Ovary (tissue), 9 donors: ENCODE measurements around the gene TMEM121. TPM values are rescaled to one million over a fixed set of nuclear protein-coding genes. Genes with fewer than 3 reads are reported as not detected.

Source experiments
- DNase-seq, 5 donors: peaks; one replicate each; pipeline ENCODE4 v3.0.0-alpha.2; 2019 to 2020
- H3K27ac ChIP-seq, 2 donors: fragments of 200-600 bp; one replicate each; pipeline versions ENCODE4 v1.5.1 to v1.8.0; 2019 to 2022
- H3K27me3 ChIP-seq: fragments of 200-600 bp; one replicate; pipeline ENCODE4 v1.8.0; 2022
- H3K36me3 ChIP-seq: fragments of 200-600 bp; sonication (generic); one replicate; pipeline ENCODE4 v1.5.1; 2019
- H3K4me1 ChIP-seq: one replicate; pipeline ENCODE4 v1.8.1; 2013; ENCODE audit warnings: mild to moderate bottlenecking, moderate library complexity; ENCODE audit not compliant: insufficient read depth
- H3K4me3 ChIP-seq: fragments of 200-600 bp; sonication (generic); one replicate; pipeline ENCODE4 v1.5.1; 2017
- H3K9me3 ChIP-seq, 2 donors: fragments of 200-600 bp in 1 of 2; sonication (generic) in 1 of 2; one replicate each; pipeline versions ENCODE4 v1.5.1 to v1.8.1; 2013 to 2019; ENCODE audit warnings: mild to moderate bottlenecking in 1 of 2, moderate library complexity in 1 of 2
- CTCF ChIP-seq, 3 donors: fragments of 450-650 bp in 2 of 3; fragments of 200-600 bp in 1 of 3; IDR thresholded peaks; one replicate each; pipeline versions ENCODE4 v1.5.1 to v1.8.0; 2016 to 2022; ENCODE audit warnings: antibody characterized with exemption in 3 of 3, mild to moderate bottlenecking in 1 of 3
- EP300 ChIP-seq: sonication (generic); formaldehyde crosslinking; IDR thresholded peaks from one replicate; pipeline ENCODE4 v1.6.1; 2017; ENCODE audit warnings: antibody characterized with exemption
- POLR2A ChIP-seq: fragments of 450-650 bp; IDR thresholded peaks from one replicate; pipeline ENCODE4 v1.6.1; 2017; ENCODE audit warnings: antibody characterized with exemption, mild to moderate bottlenecking, moderate library complexity
- WGBS, 3 donors: extraction: QIAGEN DNeasy Blood & Tissue Kit in 1 of 3; methylation state at CpG; one replicate each; pipeline versions ENCODE4 v1.1.5 to v1.1.7; 2013 to 2017; 5-methylcytosine and 5-hydroxymethylcytosine counted together
- intact Hi-C, 4 donors: fragments of 100-400 bp; cut with DNase I; formaldehyde crosslinking; loops; one replicate each; pipeline versions ENCODE4 v1.11.0 to v1.15.1; 2022 to 2023
- polyA plus RNA-seq, 2 donors: library from polyadenylated mRNA; stranded (reverse); fragments of 200-250 nt in 1 of 2; fragments of 350-450 nt in 1 of 2; fragmentation: Illumina TruSeq in 1 of 2; extraction: RNeasy Lipid Tissue Mini Kit (QIAGEN cat#74804) in 1 of 2; gene quantifications; one replicate each; pipeline ENCODE4 v1.2.3, GENCODE V29; 2013 to 2014
- total RNA-seq, 7 donors: library from RNA; depleted of rRNA in 2 of 7; stranded (reverse); fragments of >200 nt in 2 of 7; fragmentation: NEBNext Ultra II Directional in 3 of 7; extraction: Animal tissue kit (Norgen Biotek cat#: 25700) in 3 of 7; gene quantifications; one replicate each; pipeline versions ENCODE4 v1.1.0 to v1.2.4, GENCODE V29; 2016 to 2023
- donor health status: DM: no; HTN: no; CAD: no; lungs with moderate emphysema.
- donor health status: DM: no; HTN: no; CAD: no.
- donor health status: Bipolar disorder and iron deficiency.
- donor health status: DM: yes; HTN: yes; CAD: no.
- donor health status: DM: no; HTN: no; CAD: no.
- donor health status: DM: yes; HTN: yes; CAD: no.

Gene TMEM121
- total and polyA plus RNA-seq, 9 donors = 3.3 to 9.0 (median 4.1) TPM; not detected in 1

GRCh38 chr14:105488781-105489541 is 37.4 kb upstream of the TMEM121 start:
- Histone ChIP-seq H3K4me1 (peaks cover 4% of the 10 kb centered on the region), H3K27ac (no peak overlapping the region), H3K36me3 (no peaks in the 10 kb centered on the region), H3K4me3 (no peak overlapping the region), H3K27me3 (no peaks in the 10 kb centered on the region), H3K9me3 (no peaks in the 10 kb centered on the region)
- DNase-seq = peak in 4 of 5 donors; percentile 28 to 55 (median 42)
- WGBS, 3 donors = 55 to 63% (median 57%) methylated on average over 20 of the region's 20 CpGs
- no peak for TF ChIP-seq EP300
- no peak for TF ChIP-seq CTCF (IDR thresholded peaks at IDR 0.05)
- TF ChIP-seq POLR2A = no peak
- intact Hi-C loops = loop anchor here (2.0 to 5.0 kb wide), 4 partner anchors 107 to 187 kb away; partner anchors contain the start of gene BRF1 (in 1 of the 4)

- TF ChIP-seq POLR2A (peak; percentile 51), CTCF (IDR thresholded peaks at IDR 0.05) (peak; percentile 57 to 75 (median 73)), EP300 (no peak)
- H3K27ac ChIP-seq = peak overlapping the region; percentile 66 to 87
- peak overlapping the region; percentile 57 for H3K4me3 ChIP-seq
- no peaks in the 10 kb centered on the region for H3K27me3 ChIP-seq
- H3K9me3 ChIP-seq = no peaks in the 10 kb centered on the region
- peak; percentile 79 to 91 (median 86) for DNase-seq
- WGBS, 3 donors = 1% methylated on average over 30 to 43 of the region's 44 CpGs
- intact Hi-C loops = loop anchor here (2.0 to 10.0 kb wide), 6 partner anchors 38 to 395 kb away; partner anchors contain the start of genes BRF1 (in 1 of the 4) and TMEM121 (in 1 of the 4)
- H3K4me1 ChIP-seq = peaks cover 4% of the 10 kb centered on the region
- H3K36me3 ChIP-seq = no peaks in the 10 kb centered on the region
Observed at GRCh38 chr14:105489542-105490266, 36.7 kb upstream of the TMEM121 start.

- Histone ChIP-seq H3K36me3 (no peaks in the 10 kb centered on the region), H3K4me3 (peak overlapping the region; percentile 57), H3K4me1 (peaks cover 4% of the 10 kb centered on the region), H3K27ac (peak overlapping the region; percentile 66 to 87), H3K27me3 (no peaks in the 10 kb centered on the region), H3K9me3 (no peaks in the 10 kb centered on the region)
- DNase-seq = peak in 4 of 5 donors; percentile 66 to 82 (median 80)
- WGBS, 3 donors = 0% methylated on average over 11 to 33 of the region's 33 CpGs
- TF ChIP-seq POLR2A = no peak
- TF ChIP-seq EP300 = no peak
- no peak for TF ChIP-seq CTCF (IDR thresholded peaks at IDR 0.05)
- intact Hi-C loops = loop anchor here in 2 of 4 donors (5.0 to 10.0 kb wide), 3 partner anchors 37 to 395 kb away; partner anchors contain the start of gene TMEM121 (in 1 of the 2)
Observed at GRCh38 chr14:105490267-105490571, 36.2 kb upstream of the TMEM121 start.

GRCh38 chr14:105490572-105491365 is 35.6 kb upstream of the TMEM121 start, which contains the start of gene TEDC1:
Gene TEDC1, plus strand, starts transcription at chr14:105491246. Its CDS starts 130 bp downstream, at chr14:105491376.
- TF ChIP-seq POLR2A = peak; percentile 73
- peak; percentile 55 to 99 (median 99) for TF ChIP-seq CTCF (IDR thresholded peaks at IDR 0.05)
- peak; percentile 60 for TF ChIP-seq EP300
- Histone ChIP-seq H3K9me3 (no peaks in the 10 kb centered on the region), H3K27me3 (no peaks in the 10 kb centered on the region), H3K4me1 (peaks cover 4% of the 10 kb centered on the region), H3K27ac (peak within 1 kb of the TSS; percentile 66 to 87), H3K36me3 (no peaks in the 10 kb centered on the region), H3K4me3 (peak within 1 kb of the TSS; percentile 79)
- 0 to 1% (median 0%) methylated on average over 59 to 94 of the region's 94 CpGs for WGBS, 3 donors
- DNase-seq = peak; percentile 99 to 100 (median 100)
- intact Hi-C loops = loop anchor here in 2 of 4 donors (5.0 to 10.0 kb wide), 3 partner anchors 37 to 396 kb away; partner anchors contain the start of gene TMEM121 (in 1 of the 2)
